Heart right ventricle (tissue), 16 donors: Measurements from ENCODE around the gene SHISA4. TPM values are rescaled to one million over a fixed set of nuclear protein-coding genes. Genes with fewer than 3 reads are reported as not detected.
A peak's percentile ranks its signal among the peaks of the same experiment; 100 is the strongest.

Experiments
- ATAC-seq, 8 donors: fragments of 200-7000 bp; cut with Tn5 transposase; one replicate each; pipeline ENCODE4 v1.9.1; 2020; ENCODE audit warnings: mild to moderate bottlenecking in 8 of 8, moderate library complexity in 8 of 8, moderate number of reproducible peaks in 1 of 8
- DNase-seq, 2 donors: peaks; one replicate each; pipeline ENCODE4 v3.0.0-alpha.2; 2020
- H3K27ac ChIP-seq, 10 donors: fragments of 200-600 bp; sonication (generic) in 2 of 10; one replicate each; pipeline versions ENCODE4 v1.5.0 to v1.8.0; 2020 to 2022; ENCODE audit warnings: mild to moderate bottlenecking in 3 of 10
- H3K27me3 ChIP-seq, 7 donors: fragments of 200-600 bp; one replicate each; pipeline ENCODE4 v1.8.0; 2021 to 2022; ENCODE audit warnings: mild to moderate bottlenecking in 2 of 7
- H3K36me3 ChIP-seq, 9 donors: fragments of 200-600 bp; sonication (generic) in 1 of 9; one replicate each; pipeline versions ENCODE4 v1.5.0 to v1.8.0; 2020 to 2022; ENCODE audit warnings: mild to moderate bottlenecking in 2 of 9
- H3K4me1 ChIP-seq, 9 donors: fragments of 200-600 bp; sonication (generic) in 1 of 9; one replicate each; pipeline versions ENCODE4 v1.5.0 to v1.8.0; 2020 to 2022; ENCODE audit warnings: mild to moderate bottlenecking in 4 of 9
- H3K4me3 ChIP-seq, 10 donors: fragments of 200-600 bp; sonication (generic) in 2 of 10; one replicate each; pipeline versions ENCODE4 v1.5.0 to v1.8.0; 2020 to 2022; ENCODE audit warnings: mild to moderate bottlenecking in 7 of 10, moderate library complexity in 2 of 10
- H3K9me3 ChIP-seq, 11 donors: fragments of 200-600 bp in 10 of 11; sonication (generic) in 2 of 11; one replicate each; pipeline versions ENCODE4 v1.5.0 to v1.8.0; 2013 to 2022; ENCODE audit warnings: mild to moderate bottlenecking in 2 of 11, control low read depth in 1 of 11, moderate library complexity in 1 of 11
- CTCF ChIP-seq, 9 donors: fragments of 200-600 bp; sonication (generic) in 2 of 9; IDR thresholded peaks; one replicate each; pipeline versions ENCODE4 v1.5.0 to v1.8.0; 2021 to 2022; ENCODE audit warnings: antibody characterized with exemption in 9 of 9, mild to moderate bottlenecking in 5 of 9, moderate library complexity in 1 of 9
- WGBS, 2 donors: extraction: QIAGEN DNeasy Blood & Tissue Kit; methylation state at CpG; one replicate each; pipeline ENCODE4 v1.1.7; 2013; ENCODE audit warnings: inconsistent platforms in 1 of 2; 5-methylcytosine and 5-hydroxymethylcytosine counted together
- intact Hi-C, 10 donors: fragments of 100-400 bp; cut with DNase I; formaldehyde crosslinking; loops; one replicate each; pipeline versions ENCODE4 v1.11.1 to v1.14.2; 2022
- polyA plus RNA-seq, 2 donors: library from polyadenylated mRNA; stranded (reverse); fragments of 200-250 nt; gene quantifications; one replicate each; pipeline ENCODE4 v1.2.3, GENCODE V29; 2013
- total RNA-seq, 10 donors: library from RNA; stranded (reverse); fragmentation: NEBNext Ultra II Directional in 3 of 10; extraction: Animal tissue kit (Norgen Biotek cat#: 25700) in 3 of 10; gene quantifications; one replicate each; pipeline versions ENCODE4 v1.2.1 to v1.2.4, GENCODE V29; 2021 to 2023
- donor health status: Arrhythmogenic right ventricular cardiomyopathy.
- donor health status: ischemic (EF 13 %, LVEDD 7.1; RV severe dilation, severe dysfunction).
- donor health status: healthy with polysubstance abuse.
- donor health status: DM: no; HTN: yes; CAD: no.
- donor health status: DM: no; HTN: no; CAD: no.
- donor health status: ischemic (EF 25% LVEDD 6.9; RV normal size, moderate dysfunction).
- donor health status: ischemic (EF 25% LVEDD 5.7; RV mildly dilated, moderate dysfunction).
- donor health status: healthy.
- donor health status: DM: yes; HTN: yes; CAD: no.
- donor health status: Ischemic cardiomyopathy.
- donor health status: ischemic (EF 35%, LVEDD 5.7; RV mildly dilated, moderate dysfunction).
- donor health status: nonischemic (EF 11% LVEDD 7.7; RV severe dilation, severe dysfunction).
- donor health status: DM: yes; HTN: yes; CAD: no.
- donor health status: PGD.
- donor health status: ischemic (EF 29% LVEDD 5.4; RV normal size, mild dysfunction).
- donor health status: nonischemic (EF 23%, LVEDD 6.1; RV moderate dilation, normal function).

SHISA4 gene
- total and polyA plus RNA-seq, 12 donors = 72.6 to 214 (median 122) TPM

GRCh38 chr1:201930137-201930536 is 41.4 kb downstream of the SHISA4 start:
- WGBS, 2 donors = 68 to 79% methylated on average over 4 of the region's 4 CpGs
- no peak overlapping the region for H3K27ac ChIP-seq
- no peaks in the 10 kb centered on the region for H3K9me3 ChIP-seq

GRCh38 chr1:201930803-201931202 is 42.1 kb downstream of the SHISA4 start:
- WGBS, 2 donors = 80 to 83% methylated on average over 5 of the region's 5 CpGs
- DNase-seq (no peak), ATAC-seq (no peak)
- intact Hi-C loops = no loop called here
- Histone ChIP-seq H3K27ac (no peak overlapping the region), H3K4me1 (peaks cover 0 to 5% (median 0%) of the 10 kb centered on the region in 9 donors), H3K9me3 (no peaks in the 10 kb centered on the region), H3K4me3 (no peak overlapping the region), H3K36me3 (no peaks in the 10 kb centered on the region), H3K27me3 (no peaks in the 10 kb centered on the region)
- TF ChIP-seq CTCF (IDR thresholded peaks at IDR 0.05) = no peak

More at GRCh38 chr1:201930137-201930536, 41.4 kb downstream of the SHISA4 start:
- no peak for TF ChIP-seq CTCF (IDR thresholded peaks at IDR 0.05)
- no peak for DNase-seq
- no peaks in the 10 kb centered on the region for H3K27me3 ChIP-seq
- peaks cover 0 to 11% (median 0%) of the 10 kb centered on the region in 9 donors for H3K4me1 ChIP-seq
- H3K4me3 ChIP-seq = no peak overlapping the region
- intact Hi-C loops = no loop called here
- no peak for ATAC-seq
- H3K36me3 ChIP-seq = no peaks in the 10 kb centered on the region

- ATAC-seq = no peak
- TF ChIP-seq CTCF (IDR thresholded peaks at IDR 0.05) = no peak
- intact Hi-C loops = no loop called here
- Histone ChIP-seq H3K27ac (no peak overlapping the region), H3K36me3 (no peaks in the 10 kb centered on the region), H3K4me3 (no peak overlapping the region), H3K9me3 (no peaks in the 10 kb centered on the region), H3K27me3 (no peaks in the 10 kb centered on the region), H3K4me1 (peaks cover 0 to 13% (median 0%) of the 10 kb centered on the region in 9 donors)
- WGBS, 2 donors = 61 to 63% methylated on average over 5 of the region's 5 CpGs
- no peak for DNase-seq
These were observed 45.2 kb downstream of the SHISA4 start for GRCh38 chr1:201933840-201934430.

GRCh38 chr1:201937624-201938213 is 49.0 kb downstream of the SHISA4 start:
- 72 to 83% methylated on average over 5 of the region's 5 CpGs for WGBS, 2 donors
- no peak for DNase-seq
- no peaks in the 10 kb centered on the region for H3K36me3 ChIP-seq
- H3K27me3 ChIP-seq = no peaks in the 10 kb centered on the region
- ATAC-seq = no peak
- intact Hi-C loops = no loop called here
- TF ChIP-seq CTCF (IDR thresholded peaks at IDR 0.05) = no peak
- H3K9me3 ChIP-seq = no peaks in the 10 kb centered on the region
- no peak overlapping the region for H3K4me3 ChIP-seq
- H3K4me1 ChIP-seq = peaks cover 0 to 33% (median 6%) of the 10 kb centered on the region in 9 donors
- H3K27ac ChIP-seq = peak overlapping the region in 3 of 10 donors; percentile 42 to 53 (median 50)
